DMS53 (cell line): Measurements from ENCODE around the gene PIGN.

Source experiments
- DNase-seq: peaks from one replicate; lab custom pipeline; 2025; lab: John Stamatoyannopoulos, UW

The PIGN gene

GRCh38 chr18:62001396-62001795 is 185.5 kb downstream of the PIGN start:
- no peak for DNase-seq

- peak; percentile 35 for DNase-seq
These were observed 187.9 kb downstream of the PIGN start for GRCh38 chr18:61998957-61999356.

DNA sequence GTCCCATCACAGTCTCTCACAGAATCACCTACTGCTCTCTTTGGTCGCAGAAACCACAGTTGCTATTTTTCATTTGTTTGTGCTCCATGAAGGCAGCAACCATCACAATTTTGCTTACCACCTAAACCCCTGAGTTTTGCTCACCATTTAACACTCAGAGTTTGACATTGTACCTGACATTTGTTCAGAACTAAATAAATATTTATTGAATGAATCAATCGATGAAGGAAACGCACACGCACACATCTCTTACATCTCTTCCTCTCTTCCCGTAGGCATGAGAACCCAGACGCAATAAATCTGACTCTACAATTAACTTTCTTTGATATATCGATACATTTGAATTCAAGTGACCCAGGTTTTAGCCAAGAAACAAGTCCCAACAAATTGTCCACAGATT is 188.5 kb downstream of the PIGN start:
- peak; percentile 77 for DNase-seq

DNA sequence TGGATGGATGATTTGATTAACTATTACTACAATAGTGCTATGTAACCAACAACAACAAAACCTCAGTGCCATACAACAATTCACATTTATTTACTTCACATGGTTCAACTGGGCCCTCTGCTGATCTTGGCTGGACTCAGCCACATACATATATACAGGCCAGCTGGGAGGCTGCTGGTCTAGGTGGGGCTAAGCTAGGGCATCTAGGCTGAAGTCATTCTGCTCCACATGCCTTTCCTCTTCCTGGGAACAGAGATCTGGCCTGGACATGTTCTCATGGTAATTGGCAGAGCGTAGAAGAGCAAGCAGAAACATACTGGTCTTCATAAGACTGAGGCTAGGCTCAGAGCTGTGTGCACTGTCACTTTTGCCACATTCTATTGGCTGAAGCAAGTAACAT is 191.2 kb downstream of the PIGN start:
- DNase-seq, result no peak

DNA sequence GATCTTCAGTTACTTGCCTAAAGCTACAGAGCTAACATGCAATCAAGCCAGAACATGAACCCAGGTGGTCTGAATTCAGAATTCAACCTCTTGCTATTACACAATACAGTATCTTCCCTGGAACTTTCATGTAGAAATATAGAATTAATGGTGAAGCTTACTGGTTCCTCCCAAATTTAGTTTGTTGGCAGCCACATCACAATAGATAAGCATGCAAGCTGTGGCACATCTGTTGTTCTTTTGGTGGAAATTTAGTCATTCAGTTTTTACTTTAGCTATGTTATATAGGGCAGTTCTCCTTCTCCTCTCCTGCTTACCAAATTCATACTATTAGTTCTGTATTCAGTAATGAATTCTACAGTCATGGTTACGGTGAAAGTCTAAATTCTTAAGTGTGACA is 193.0 kb downstream of the PIGN start:
- DNase-seq, result no peak

GRCh38 chr18:61992923-61993322 is 193.9 kb downstream of the PIGN start:
- DNase-seq, result no peak

DNA sequence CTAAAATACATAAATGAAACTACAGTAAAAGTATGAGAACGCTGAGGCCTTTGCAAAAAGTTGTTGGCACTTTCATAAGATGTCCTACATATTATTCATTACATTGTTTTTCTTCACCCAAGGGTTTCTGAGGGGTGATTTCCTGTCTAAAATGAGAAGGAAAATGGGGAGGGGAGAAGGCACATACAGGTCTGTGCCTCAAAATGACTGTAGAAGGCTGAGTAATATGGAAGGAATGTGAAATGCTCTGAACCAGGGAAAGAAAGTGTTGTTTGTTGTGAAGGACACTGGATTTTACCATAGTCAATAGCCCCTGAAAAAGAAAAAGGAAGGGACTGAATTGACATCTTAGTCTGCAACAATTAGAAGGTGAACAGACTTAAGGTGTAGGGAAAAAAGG is 194.6 kb downstream of the PIGN start:
- peak; percentile 31 for DNase-seq

DNA sequence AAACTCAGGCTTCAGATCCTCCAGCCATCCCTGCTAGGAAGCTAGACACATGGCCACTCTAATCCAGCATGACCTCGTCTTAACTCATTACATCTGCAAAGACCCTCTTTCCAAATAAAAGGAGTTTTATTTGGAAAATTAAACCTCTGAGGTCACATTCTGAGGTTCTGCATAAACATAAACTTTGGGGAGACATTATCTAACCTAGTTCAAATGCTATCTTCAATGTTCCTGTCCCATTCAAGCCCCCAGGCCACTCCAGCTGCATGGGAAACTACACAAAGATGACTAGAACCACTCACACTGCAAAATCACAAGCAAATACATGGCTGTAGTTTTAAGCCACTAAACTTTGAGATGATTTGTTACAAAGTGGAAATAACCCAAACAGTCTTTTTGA is 195.0 kb downstream of the PIGN start:
- no peak for DNase-seq

- no peak for DNase-seq
These were observed 195.7 kb downstream of the PIGN start for GRCh38 chr18:61991201-61991600.
